Activated naive CD8-positive, alpha-beta T cell (primary cell): ENCODE results near the gene MEFV.
"Not testable (repeated sequence)": the region's sequence is repeated elsewhere in the genome, so short reads cannot be mapped to it uniquely, and the experiment has no call there.

Source experiments
- H3K27ac Mint-ChIP-seq: one replicate; pipeline ENCODE4 v1.8.0; 2021; ENCODE audit warnings: mixed read lengths
- H3K27me3 Mint-ChIP-seq: one replicate; pipeline ENCODE4 v1.8.0; 2021; ENCODE audit warnings: mixed read lengths
- H3K36me3 Mint-ChIP-seq: one replicate; pipeline ENCODE4 v1.8.0; 2021; ENCODE audit warnings: mixed read lengths
- H3K4me1 Mint-ChIP-seq: one replicate; pipeline ENCODE4 v1.8.0; 2021; ENCODE audit warnings: low read depth, mixed read lengths
- H3K4me3 Mint-ChIP-seq: one replicate; pipeline ENCODE4 v1.8.0; 2021; ENCODE audit warnings: mild to moderate bottlenecking, mixed read lengths
- H3K9me3 Mint-ChIP-seq: one replicate; pipeline ENCODE4 v1.8.0; 2021; ENCODE audit warnings: low read depth, mixed read lengths

The MEFV gene

DNA sequence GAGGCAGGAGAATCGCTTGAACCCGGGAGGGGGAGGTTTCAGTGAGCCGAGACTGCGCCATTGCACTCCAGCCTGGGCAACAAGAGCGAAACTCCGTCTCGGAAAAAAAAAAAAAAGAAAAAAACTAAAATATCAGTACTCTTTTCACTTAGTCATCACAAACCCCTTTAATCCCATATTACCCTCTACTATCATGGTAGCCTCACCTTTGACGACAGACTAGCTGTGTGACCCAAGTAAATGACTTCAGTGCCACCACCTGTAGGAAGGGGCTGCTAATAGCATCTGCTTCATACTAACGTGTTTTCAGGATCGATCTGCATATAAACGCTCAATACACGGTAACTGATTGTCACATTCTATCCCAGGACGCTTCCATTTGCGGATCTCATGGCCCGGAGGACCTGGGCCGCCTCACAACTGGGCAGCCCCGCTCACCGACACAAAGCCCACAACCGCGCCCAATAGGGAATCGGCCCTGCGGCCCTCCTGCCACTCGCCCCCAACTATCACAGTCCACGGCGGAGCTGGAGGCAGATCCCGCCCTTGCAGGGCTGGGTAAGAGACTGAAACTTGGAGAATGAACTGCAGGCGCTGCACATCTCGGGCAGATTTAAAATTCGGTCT, 25.8 kb upstream of the MEFV start:
- peaks cover 25% of the 10 kb centered on the region for H3K36me3 Mint-ChIP-seq
- H3K27me3 Mint-ChIP-seq: no peaks in the 10 kb centered on the region
- H3K4me3 Mint-ChIP-seq: peak overlapping the region; percentile 97
- H3K4me1 Mint-ChIP-seq: peaks cover 24% of the 10 kb centered on the region
- H3K27ac Mint-ChIP-seq: peak overlapping the region; percentile 88
- no peaks in the 10 kb centered on the region for H3K9me3 Mint-ChIP-seq

DNA sequence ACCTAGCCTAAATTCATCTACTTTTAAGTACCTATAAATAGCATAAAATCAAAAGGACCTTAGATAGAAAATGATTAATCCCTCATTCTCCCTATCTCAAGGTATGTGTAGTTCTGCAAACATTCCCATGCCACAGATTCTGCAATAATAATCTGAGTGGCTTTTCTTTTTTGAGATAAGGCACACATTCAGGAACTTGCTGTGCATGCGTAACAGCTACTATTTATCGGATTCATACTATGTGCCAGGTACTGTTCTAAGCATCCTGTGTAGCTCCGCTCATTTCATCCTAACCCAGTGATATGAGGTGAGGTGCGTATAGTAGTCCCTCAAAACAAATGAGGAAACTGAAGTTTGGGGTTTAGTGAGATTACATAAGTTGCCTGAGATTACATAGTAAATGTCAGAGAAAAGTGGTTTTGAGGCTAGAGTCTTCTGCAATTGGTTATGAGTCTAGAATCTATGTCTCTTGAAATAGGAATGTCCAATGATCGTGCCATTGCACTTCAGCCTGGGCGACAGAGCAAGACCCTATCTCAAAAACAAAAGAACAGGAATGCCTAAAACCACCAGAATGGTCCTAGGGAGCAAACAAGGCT, 24.9 kb upstream of the MEFV start:
- H3K36me3 Mint-ChIP-seq: peaks cover 18% of the 10 kb centered on the region
- H3K27ac Mint-ChIP-seq: no peak overlapping the region
- peak overlapping the region; percentile 97 for H3K4me3 Mint-ChIP-seq
- H3K4me1 Mint-ChIP-seq: peaks cover 24% of the 10 kb centered on the region
- H3K9me3 Mint-ChIP-seq: no peaks in the 10 kb centered on the region
- H3K27me3 Mint-ChIP-seq: no peaks in the 10 kb centered on the region

DNA sequence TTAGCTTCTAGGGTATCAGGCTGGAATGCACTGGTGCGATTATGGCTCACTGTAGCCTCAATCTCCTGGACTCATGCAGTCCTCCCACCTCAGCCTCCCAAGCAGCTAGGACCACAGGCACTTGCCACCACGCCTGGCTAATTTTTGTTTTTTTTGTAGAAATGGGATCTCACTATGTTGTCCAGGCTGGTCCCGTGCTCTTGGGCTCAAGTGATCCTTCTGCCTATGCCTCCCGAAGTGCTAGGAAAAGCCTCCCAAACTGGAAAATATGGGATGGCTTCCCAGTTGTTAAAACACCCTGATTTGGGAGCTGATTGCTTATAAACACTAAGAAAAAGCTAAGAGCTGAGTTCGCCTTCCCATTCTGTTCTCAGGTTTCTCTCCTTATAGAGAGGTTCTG, 20.2 kb upstream of the MEFV start:
- H3K27me3 Mint-ChIP-seq: no peaks in the 10 kb centered on the region
- no peaks in the 10 kb centered on the region for H3K4me1 Mint-ChIP-seq
- H3K4me3 Mint-ChIP-seq: no peak overlapping the region
- H3K9me3 Mint-ChIP-seq: no peaks in the 10 kb centered on the region
- no peaks in the 10 kb centered on the region for H3K36me3 Mint-ChIP-seq
- no peak overlapping the region for H3K27ac Mint-ChIP-seq

DNA sequence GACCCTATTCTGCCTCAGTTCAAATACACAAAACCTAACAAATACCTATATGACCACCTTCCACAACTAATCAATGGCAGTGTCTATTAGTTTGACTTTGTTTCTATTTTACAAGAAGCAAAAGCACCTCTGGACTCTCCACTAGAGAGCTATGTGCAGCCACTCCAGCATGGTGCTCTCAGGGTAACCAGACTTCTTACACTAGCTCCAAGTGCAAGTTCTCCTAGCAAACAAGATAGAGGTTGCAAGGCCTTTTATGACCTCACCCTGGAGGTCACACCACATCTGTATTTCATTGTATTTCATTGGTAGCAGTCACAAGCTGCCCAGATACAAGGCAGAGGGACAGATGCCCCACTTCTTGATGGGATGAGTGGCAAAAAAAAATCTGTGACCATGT, 18.5 kb upstream of the MEFV start:
- Mint-ChIP-seq H3K27ac (no peak overlapping the region), H3K4me3 (no peak overlapping the region), H3K36me3 (no peaks in the 10 kb centered on the region), H3K4me1 (no peaks in the 10 kb centered on the region), H3K27me3 (no peaks in the 10 kb centered on the region), H3K9me3 (no peaks in the 10 kb centered on the region)

DNA sequence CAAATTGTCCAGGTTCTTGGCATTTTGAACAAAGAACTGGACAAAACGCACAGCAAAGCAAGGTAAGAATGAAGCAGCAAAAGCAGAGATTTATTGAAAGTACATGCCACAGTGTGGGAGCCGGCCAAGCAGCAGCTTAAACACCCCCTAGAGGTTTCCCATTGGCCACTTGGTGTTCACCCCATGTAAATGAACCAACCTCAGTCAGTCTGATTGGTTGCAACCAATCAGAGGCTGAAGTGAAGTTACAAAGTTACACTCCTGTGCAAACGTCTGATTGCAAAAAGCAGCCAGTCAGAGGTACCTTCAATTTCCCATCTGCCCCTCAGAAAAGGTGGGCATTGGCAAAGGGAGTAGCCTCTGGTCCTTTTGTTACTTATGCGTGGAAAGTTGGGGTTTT, 18.1 kb upstream of the MEFV start:
- no peaks in the 10 kb centered on the region for H3K4me1 Mint-ChIP-seq
- H3K9me3 Mint-ChIP-seq: no peaks in the 10 kb centered on the region
- no peak overlapping the region for H3K27ac Mint-ChIP-seq
- H3K27me3 Mint-ChIP-seq: no peaks in the 10 kb centered on the region
- no peak overlapping the region for H3K4me3 Mint-ChIP-seq
- no peaks in the 10 kb centered on the region for H3K36me3 Mint-ChIP-seq

DNA sequence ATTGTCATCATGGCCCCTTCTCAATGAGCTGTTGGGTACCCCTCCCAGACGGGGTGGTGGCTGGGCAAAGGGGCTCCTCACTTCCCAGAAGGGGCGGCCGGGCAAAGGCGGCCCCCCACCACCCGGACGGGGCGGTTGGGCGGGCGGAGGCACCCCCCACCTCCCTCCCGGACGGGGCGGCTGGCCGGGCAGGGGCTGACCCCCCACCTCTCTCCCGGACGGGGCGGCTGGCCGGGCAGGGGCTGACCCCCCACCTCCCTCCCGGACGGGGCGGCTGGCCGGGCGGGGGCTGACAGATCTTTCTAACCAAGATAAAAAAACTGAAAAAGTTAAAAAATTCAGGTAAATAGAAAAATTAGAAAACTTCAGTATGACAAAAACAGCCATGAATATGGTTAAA, 14.8 kb upstream of the MEFV start:
- H3K27ac Mint-ChIP-seq, H3K27me3 Mint-ChIP-seq, H3K36me3 Mint-ChIP-seq, H3K4me3 Mint-ChIP-seq, H3K9me3 Mint-ChIP-seq: not testable (repeated sequence)
- peaks cover 12% of the 10 kb centered on the region for H3K4me1 Mint-ChIP-seq

DNA sequence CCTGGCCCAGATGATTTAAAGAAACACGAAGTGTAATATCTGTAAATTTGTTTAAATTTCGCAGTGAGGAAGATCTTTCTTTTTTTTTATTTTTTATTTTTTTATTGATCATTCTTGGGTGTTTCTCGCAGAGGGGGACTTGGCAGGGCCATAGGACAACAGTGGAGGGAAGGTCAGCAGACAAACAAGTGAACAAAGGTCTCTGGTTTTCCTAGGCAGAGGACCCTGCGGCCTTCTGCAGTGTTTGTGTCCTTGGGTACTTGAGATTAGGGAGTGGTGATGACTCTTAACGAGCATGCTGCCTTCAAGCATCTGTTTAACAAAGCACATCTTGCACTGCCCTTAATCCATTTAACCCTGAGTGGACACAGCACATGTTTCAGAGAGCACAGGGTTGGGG, 14.3 kb upstream of the MEFV start:
- not testable (repeated sequence) for H3K4me3 Mint-ChIP-seq, H3K36me3 Mint-ChIP-seq, H3K27me3 Mint-ChIP-seq, H3K9me3 Mint-ChIP-seq, H3K27ac Mint-ChIP-seq
- peaks cover 14% of the 10 kb centered on the region for H3K4me1 Mint-ChIP-seq

DNA sequence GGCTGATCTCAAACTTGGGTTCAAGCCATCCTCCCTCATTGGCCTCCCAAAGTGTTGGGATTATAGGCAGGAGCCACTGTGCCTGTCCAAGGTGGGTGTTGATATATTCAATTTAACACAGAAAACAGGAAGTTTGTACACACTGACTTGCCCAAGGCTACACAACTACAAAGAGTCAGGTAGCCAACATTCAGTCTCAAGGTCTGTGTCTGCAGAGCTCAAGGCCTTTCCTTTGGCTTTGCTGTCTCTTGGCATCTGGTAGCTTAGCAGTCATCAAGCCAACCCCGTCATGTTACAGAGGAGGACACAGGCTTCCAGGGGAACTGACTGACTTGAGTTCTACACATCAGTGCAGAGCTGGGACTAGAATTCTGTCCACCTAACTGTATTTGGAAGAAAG, 11.9 kb upstream of the MEFV start:
- Mint-ChIP-seq H3K4me1 (peaks cover 28% of the 10 kb centered on the region), H3K4me3 (no peak overlapping the region), H3K36me3 (peaks cover 3% of the 10 kb centered on the region), H3K27me3 (no peaks in the 10 kb centered on the region), H3K27ac (peak overlapping the region; percentile 5), H3K9me3 (no peaks in the 10 kb centered on the region)

DNA sequence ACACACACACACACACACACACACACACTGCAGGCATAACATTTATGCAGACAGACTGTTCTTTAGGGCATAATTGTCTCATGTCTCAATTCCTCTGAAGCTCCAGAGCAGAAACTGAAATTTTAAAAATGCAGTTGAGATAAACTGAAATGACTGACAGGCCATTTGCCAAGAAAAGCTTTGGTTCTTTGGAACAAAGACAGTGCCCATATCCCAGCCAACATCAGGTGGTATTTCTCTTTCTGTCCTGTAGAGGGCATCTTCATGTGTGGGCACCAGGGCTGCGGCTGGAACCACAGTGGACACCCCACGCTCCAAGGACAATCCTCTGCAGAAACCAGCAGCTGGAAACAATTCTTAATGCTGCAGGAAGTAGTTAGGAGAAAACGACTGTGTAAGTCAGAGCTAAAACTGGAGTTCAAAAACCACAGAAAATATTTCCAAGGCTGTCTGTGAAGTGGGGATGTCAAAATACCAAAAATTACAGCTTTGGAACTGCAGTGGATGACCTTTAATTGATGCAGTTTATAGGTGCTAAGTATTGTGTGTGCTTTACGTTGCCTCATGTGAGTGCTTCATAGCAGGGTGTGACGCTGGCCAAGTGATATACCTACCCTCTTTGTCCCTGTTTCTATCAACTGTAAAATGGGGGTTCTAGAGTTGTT, 10.6 kb upstream of the MEFV start:
- Mint-ChIP-seq H3K27me3 (no peaks in the 10 kb centered on the region), H3K4me3 (peak overlapping the region; percentile 8), H3K27ac (peak overlapping the region; percentile 5), H3K9me3 (no peaks in the 10 kb centered on the region), H3K4me1 (peaks cover 38% of the 10 kb centered on the region), H3K36me3 (peaks cover 3% of the 10 kb centered on the region)

DNA sequence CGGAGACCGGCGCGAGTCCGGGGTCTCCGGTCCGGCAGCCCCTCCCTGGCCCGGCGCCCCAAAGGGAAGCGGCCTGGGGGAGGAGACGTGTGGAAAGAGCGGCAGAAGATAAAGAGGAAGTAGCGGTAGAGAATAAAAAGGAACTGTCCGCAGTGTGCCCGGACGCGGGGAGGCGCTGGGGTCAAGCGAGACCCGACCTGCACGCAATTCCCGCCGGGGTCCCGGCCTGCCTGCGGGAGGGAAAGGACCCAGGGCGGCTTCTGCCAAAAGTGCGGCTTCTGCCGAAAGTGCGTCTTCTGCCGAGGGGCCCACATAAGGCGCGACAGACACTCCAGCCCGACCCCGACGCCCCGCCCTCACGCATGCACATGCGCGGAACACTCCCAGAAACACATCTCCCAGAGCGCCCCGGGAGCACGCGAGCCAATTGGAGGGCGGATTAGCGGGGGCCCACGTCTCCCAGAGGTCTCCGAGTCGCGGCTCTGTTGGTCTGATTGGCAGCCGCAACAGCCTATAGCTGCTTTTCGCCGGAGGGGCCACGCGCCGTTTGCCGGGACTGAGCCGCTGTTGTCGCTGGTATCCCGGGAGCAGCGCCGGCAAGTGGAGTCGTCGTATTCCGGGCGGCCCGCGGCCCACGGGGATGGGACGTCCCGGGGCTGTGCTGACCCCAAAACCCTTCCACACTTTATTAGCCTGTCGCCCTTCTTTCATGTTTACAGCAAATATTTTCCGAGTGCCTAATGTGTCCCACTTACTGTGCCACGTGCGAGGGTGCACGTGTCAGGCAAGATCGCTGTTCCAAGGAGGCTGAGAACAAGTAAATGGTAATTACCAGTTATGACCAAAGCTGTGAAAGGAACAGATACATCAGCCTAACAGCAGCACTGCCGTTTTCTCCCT, 8.0 kb upstream of the MEFV start:
- peak overlapping the region; percentile 86 for H3K4me3 Mint-ChIP-seq
- H3K36me3 Mint-ChIP-seq: peaks cover 3% of the 10 kb centered on the region
- peaks cover 41% of the 10 kb centered on the region for H3K4me1 Mint-ChIP-seq
- no peaks in the 10 kb centered on the region for H3K9me3 Mint-ChIP-seq
- H3K27ac Mint-ChIP-seq: peak overlapping the region; percentile 92
- no peaks in the 10 kb centered on the region for H3K27me3 Mint-ChIP-seq

DNA sequence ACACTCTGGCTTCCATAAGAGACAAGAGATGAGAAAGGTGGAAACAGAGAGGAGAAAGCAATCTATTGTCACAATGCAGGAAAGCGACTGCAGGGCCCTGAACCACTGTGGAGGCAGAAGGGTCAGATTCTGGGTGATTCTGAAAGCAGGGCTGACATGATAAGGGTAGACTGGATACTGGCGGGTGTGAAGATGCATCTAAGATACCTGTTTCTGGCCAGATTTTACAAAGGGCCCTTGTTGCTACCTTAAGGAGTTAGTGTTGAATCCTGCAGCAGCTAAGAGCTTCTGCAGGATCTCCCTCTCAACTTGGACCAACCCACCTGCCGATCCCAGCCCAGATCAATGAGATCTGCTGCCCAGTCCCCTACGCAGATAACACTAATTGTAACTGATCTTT, 6.1 kb upstream of the MEFV start:
- Mint-ChIP-seq H3K9me3 (no peaks in the 10 kb centered on the region), H3K4me1 (peaks cover 37% of the 10 kb centered on the region)

DNA sequence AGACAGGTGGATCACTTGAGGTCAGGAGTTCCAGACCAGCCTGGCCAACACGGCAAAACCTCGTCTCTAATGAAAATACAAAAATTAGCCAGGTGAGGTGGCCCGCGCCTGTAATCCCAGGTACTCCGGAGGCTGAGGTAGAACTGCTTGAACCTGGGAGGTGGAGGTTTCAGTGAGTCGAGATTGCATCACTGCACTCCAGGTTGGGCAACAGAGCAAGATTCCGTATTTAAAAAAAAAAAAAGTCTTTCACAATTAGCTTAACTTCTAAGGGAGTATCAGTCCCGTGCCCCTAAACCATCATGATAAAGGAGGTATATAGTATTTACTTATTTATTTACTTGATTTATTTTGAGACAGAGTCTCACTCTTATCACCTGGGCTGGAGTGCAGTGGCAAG, 3.4 kb upstream of the MEFV start:
- Mint-ChIP-seq H3K4me3 (no peak overlapping the region), H3K27me3 (no peaks in the 10 kb centered on the region), H3K4me1 (peaks cover 21% of the 10 kb centered on the region), H3K9me3 (no peaks in the 10 kb centered on the region), H3K36me3 (no peaks in the 10 kb centered on the region), H3K27ac (no peak overlapping the region)

More for the DNA sequence above, 6.1 kb upstream of the MEFV start:
- Mint-ChIP-seq H3K27ac (peak overlapping the region; percentile 92), H3K4me3 (peak overlapping the region; percentile 60), H3K36me3 (no peaks in the 10 kb centered on the region), H3K27me3 (no peaks in the 10 kb centered on the region)

DNA sequence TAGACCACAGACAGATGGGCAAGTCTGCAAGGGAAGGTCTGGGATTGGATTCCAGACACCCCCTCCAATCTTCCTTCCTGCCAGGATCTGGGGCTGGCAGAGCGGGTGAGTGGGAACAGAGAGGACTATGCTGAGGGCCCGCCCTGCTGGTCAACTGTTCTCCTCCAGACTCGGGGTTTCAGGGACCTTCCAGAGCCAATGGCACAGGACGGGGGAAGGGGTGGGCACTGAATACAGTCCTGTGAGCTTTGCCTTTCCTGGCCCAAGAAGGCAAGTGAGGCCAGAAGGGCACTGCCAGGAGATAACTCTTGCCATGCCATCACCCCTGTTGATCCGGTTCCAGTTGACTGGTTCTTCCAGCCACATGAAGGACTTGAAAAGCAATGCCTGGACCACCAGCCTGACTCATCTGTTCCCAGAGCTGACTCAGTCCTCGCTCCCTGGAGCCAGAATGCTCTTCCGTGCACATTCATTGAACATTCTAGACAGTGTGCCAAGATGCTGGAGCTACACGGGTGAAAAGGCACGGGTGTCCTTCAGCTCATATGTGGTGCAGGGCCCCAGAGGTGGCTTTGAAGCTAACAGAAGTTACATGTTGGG, 533 bp upstream of the MEFV start:
- no peak overlapping the region for H3K4me3 Mint-ChIP-seq

DNA sequence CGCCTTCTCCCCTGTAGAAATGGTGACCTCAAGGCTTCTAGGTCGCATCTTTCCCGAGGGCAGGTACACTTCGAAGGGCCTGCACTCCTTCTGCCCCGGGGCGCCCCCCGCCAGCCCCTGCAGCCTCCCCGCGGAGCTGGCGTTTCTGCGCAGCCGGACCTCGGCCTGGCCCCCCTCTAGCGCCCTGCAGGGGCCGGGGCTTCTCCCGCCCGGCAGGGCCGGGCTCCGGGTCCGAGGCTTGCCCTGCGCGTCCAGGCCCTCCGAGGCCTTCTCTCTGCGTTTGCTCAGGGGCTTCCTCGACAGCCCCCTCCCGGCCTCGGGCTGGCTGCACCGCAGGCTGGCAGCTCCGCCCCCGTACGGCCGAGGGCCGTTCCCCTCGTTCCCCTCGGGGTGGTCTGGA, 2.1 kb downstream of the MEFV start:
- H3K4me1 Mint-ChIP-seq: no peaks in the 10 kb centered on the region
- no peak overlapping the region for H3K4me3 Mint-ChIP-seq
- H3K27me3 Mint-ChIP-seq: peaks cover 2% of the 10 kb centered on the region
- H3K36me3 Mint-ChIP-seq: no peaks in the 10 kb centered on the region
- H3K9me3 Mint-ChIP-seq: no peaks in the 10 kb centered on the region
- no peak overlapping the region for H3K27ac Mint-ChIP-seq

More for the DNA sequence above, 533 bp upstream of the MEFV start:
- no peaks in the 10 kb centered on the region for H3K9me3 Mint-ChIP-seq
- no peak overlapping the region for H3K27ac Mint-ChIP-seq
- no peaks in the 10 kb centered on the region for H3K36me3 Mint-ChIP-seq
- peaks cover 2% of the 10 kb centered on the region for H3K27me3 Mint-ChIP-seq
- H3K4me1 Mint-ChIP-seq: peaks cover 2% of the 10 kb centered on the region

DNA sequence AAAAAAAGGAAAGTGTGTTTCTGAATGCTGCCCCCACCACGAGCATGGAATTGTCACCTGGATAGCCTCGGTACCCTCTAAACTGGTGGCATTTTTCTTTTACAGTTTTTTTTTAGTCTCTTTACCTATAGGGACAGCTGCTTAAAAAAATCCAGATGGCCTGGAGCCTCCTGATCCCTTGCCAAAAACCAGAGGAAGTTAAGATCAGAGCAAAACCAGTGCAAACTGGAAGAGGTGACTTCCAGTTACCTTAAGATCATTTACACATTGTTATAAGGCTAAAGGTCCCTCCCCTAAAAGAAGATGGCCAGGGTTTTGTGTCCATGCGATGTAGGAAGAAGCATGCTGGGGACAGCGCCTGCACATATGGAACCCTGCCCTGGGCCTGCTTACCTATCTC, 3.5 kb downstream of the MEFV start:
- H3K9me3 Mint-ChIP-seq: no peaks in the 10 kb centered on the region
- no peaks in the 10 kb centered on the region for H3K36me3 Mint-ChIP-seq
- H3K4me1 Mint-ChIP-seq: no peaks in the 10 kb centered on the region
- peaks cover 2% of the 10 kb centered on the region for H3K27me3 Mint-ChIP-seq
- no peak overlapping the region for H3K4me3 Mint-ChIP-seq
- no peak overlapping the region for H3K27ac Mint-ChIP-seq
